B cell (primary cell): ENCODE measurements around the gene TAS2R14. TPM values are rescaled to one million over a fixed set of nuclear protein-coding genes. Genes with fewer than 3 reads are reported as not detected.

ENCODE experiments used
- ATAC-seq: fragments of 200-7000 bp; cut with Tn5 transposase; one replicate; pipeline ENCODE4 v1.10.0; 2021; ENCODE audit warnings: low read depth, mild to moderate bottlenecking, moderate number of reproducible peaks, moderate library complexity
- CTCF ChIA-PET: fragments of 350-600 bp; sonication (Branson Sonifier 250); formaldehyde crosslinking; loops from one replicate; lab custom pipeline; 2021; ENCODE audit warnings: antibody characterized with exemption, inconsistent platforms; lab: Charles Lee
- POLR2A ChIA-PET: fragments of 350-600 bp; sonication (Branson Sonifier 250); formaldehyde crosslinking; loops from one replicate; lab custom pipeline; 2021; ENCODE audit warnings: antibody characterized with exemption; lab: Charles Lee
- DNase-seq: peaks from one replicate; pipeline ENCODE4 v3.0.0; 2013
- H2AFZ ChIP-seq: 2 replicates; pipeline ENCODE4 v1.6.1; 2012; ENCODE audit warnings: mild to moderate bottlenecking, low read depth, low read length; ENCODE audit not compliant: insufficient read depth, poor library complexity, severe bottlenecking
- H3K27ac ChIP-seq, 2 donors: 1 replicate in 1 of 2; 2 replicates in 1 of 2; pipeline ENCODE4 v1.5.1; 2012 to 2013; ENCODE audit warnings: low read length in 2 of 2, mild to moderate bottlenecking in 2 of 2, moderate library complexity in 1 of 2
- H3K27me3 ChIP-seq, 4 experiments: fragments of 200-600 bp in 1 of 4; sonication (generic) in 1 of 4; replicated peaks in 1 of 4; 1 replicate in 2 of 4; 2 replicates in 2 of 4; pipeline versions ENCODE4 v1.6.1 to v1.7.0; 2013 to 2016; ENCODE audit warnings: low read length in 3 of 4, mild to moderate bottlenecking in 2 of 4, mixed read lengths in 1 of 4, moderate library complexity in 1 of 4; ENCODE audit not compliant: insufficient read depth in 4 of 4, control insufficient read depth in 3 of 4; ENCODE audit errors: control extremely low read depth in 1 of 4
- H3K36me3 ChIP-seq, 2 experiments: replicated peaks in 1 of 2; 1 replicate in 1 of 2; 2 replicates in 1 of 2; pipeline versions ENCODE4 v1.6.1 to v1.7.1; 2013; ENCODE audit warnings: low read length in 1 of 2; ENCODE audit not compliant: insufficient read depth in 2 of 2, control insufficient read depth in 1 of 2; ENCODE audit errors: control extremely low read depth in 1 of 2, extremely low read depth in 1 of 2
- H3K4me1 ChIP-seq, 2 donors: fragments of 200-600 bp in 1 of 2; sonication (generic) in 1 of 2; 1 replicate in 1 of 2; 2 replicates in 1 of 2; pipeline versions ENCODE4 v1.5.1 to v1.6.1; 2013 to 2017; ENCODE audit warnings: low read length in 2 of 2; ENCODE audit not compliant: control insufficient read depth in 2 of 2, insufficient read depth in 2 of 2
- H3K4me2 ChIP-seq: replicated peaks from 2 replicates; pipeline ENCODE3; 2012; ENCODE audit warnings: mild to moderate bottlenecking, low read depth, low read length; ENCODE audit not compliant: poor library complexity, severe bottlenecking
- H3K4me3 ChIP-seq, 5 experiments: fragments of 200-600 bp in 1 of 5; sonication (generic) in 1 of 5; 1 replicate in 3 of 5; 2 replicates in 2 of 5; pipeline versions ENCODE4 v1.5.1 to v1.7.0; 2011 to 2016; ENCODE audit warnings: low read length in 4 of 5, mild to moderate bottlenecking in 4 of 5, low read depth in 2 of 5, control low read depth in 1 of 5, moderate library complexity in 1 of 5; ENCODE audit not compliant: insufficient read depth in 1 of 5; ENCODE audit errors: control extremely low read depth in 1 of 5, extremely low read depth in 1 of 5
- H3K79me2 ChIP-seq: fragments of 200-600 bp; sonication (generic); one replicate; pipeline ENCODE4 v1.6.0; 2016; ENCODE audit warnings: low read length; ENCODE audit not compliant: control insufficient read depth, insufficient read depth
- H3K9ac ChIP-seq: fragments of 200-600 bp; sonication (generic); 2 replicates; pipeline ENCODE4 v1.6.1; 2017; ENCODE audit warnings: mild to moderate bottlenecking, low read length, moderate library complexity
- H3K9me3 ChIP-seq, 3 donors: one replicate each; pipeline versions ENCODE4 v1.6.1 to v1.7.1; 2013; ENCODE audit warnings: low read length in 2 of 3; ENCODE audit not compliant: control insufficient read depth in 2 of 3, insufficient read depth in 1 of 3; ENCODE audit errors: control extremely low read depth in 1 of 3
- H4K20me1 ChIP-seq: 2 replicates; pipeline ENCODE4 v1.6.0; 2012; ENCODE audit warnings: mild to moderate bottlenecking, low read length; ENCODE audit not compliant: insufficient read depth, control insufficient read depth, poor library complexity, severe bottlenecking
- H3K27ac Mint-ChIP-seq: one replicate; pipeline ENCODE4 v1.8.0; 2021; ENCODE audit warnings: mixed read lengths
- H3K27me3 Mint-ChIP-seq: one replicate; pipeline ENCODE4 v1.8.0; 2021; ENCODE audit warnings: mixed read lengths
- H3K4me1 Mint-ChIP-seq: one replicate; pipeline ENCODE4 v1.8.0; 2021; ENCODE audit warnings: mixed read lengths
- H3K4me3 Mint-ChIP-seq: one replicate; pipeline ENCODE4 v1.8.0; 2021; ENCODE audit warnings: mixed read lengths
- H3K9me3 Mint-ChIP-seq: one replicate; pipeline ENCODE4 v1.8.0; 2022; ENCODE audit warnings: mixed read lengths; ENCODE audit not compliant: insufficient read depth
- EZH2 ChIP-seq: IDR thresholded peaks from 2 replicates; pipeline ENCODE4 v1.6.1; 2012; ENCODE audit warnings: borderline replicate concordance, low read depth, mild to moderate bottlenecking, moderate library complexity, low read length; ENCODE audit not compliant: insufficient read depth, poor library complexity, severe bottlenecking
- WGBS: methylation state at CpG from one replicate; pipeline ENCODE4 v1.1.5; 2013; ENCODE audit warnings: missing lambda C conversion rate; ENCODE audit not compliant: insufficient coverage; 5-methylcytosine and 5-hydroxymethylcytosine counted together
- intact Hi-C: fragments of 100-400 bp; cut with micrococcal nuclease; formaldehyde crosslinking; loops from one replicate; pipeline ENCODE4 v1.10.0; 2022
- polyA plus RNA-seq: library from polyadenylated mRNA; depleted of rRNA; stranded (reverse); fragments of >200 nt; gene quantifications from 2 replicates; pipeline ENCODE4 v1.2.3, GENCODE V29; 2012
- total RNA-seq, 2 donors: library from RNA; stranded (reverse); fragments of 120-200 nt in 1 of 2; gene quantifications; 1 replicate in 1 of 2; 2 replicates in 1 of 2; pipeline versions ENCODE4 v1.2.3 to v1.2.4, GENCODE V29; 2013 to 2022
- TF ChIP-seq, protein P1 (sequence below): fragments of 200-600 bp; IDR thresholded peaks from one replicate; pipeline ENCODE4 v1.8.0; 2022; ENCODE audit warnings: antibody characterized with exemption, mild to moderate bottlenecking

TAS2R14 gene
- total and polyA plus RNA-seq, 2 donors (not counting 1 experiment from before 2014, with no cell fraction given): 2.8 to 3.4 TPM

DNA sequence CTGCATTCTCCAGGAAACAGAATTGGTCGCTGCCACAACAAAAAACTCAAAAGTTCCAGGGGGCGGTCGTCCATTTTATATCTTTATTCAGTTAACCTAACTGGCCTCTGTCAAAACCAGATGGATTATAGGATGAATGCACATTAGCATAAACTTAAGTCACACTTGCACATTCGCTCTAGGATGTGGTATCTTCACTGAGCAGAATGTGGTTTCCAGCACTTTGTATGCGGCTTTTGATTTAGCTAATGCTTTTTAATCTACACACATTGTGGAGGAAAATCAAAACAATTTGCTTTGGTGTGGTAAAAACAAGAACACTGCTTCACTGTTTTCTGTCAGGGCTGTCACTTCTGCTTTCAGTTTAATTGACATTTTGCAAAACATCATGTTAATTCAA lies 43.2 kb upstream of the TAS2R14 start:
- no peaks in the 10 kb centered on the region for H3K36me3 ChIP-seq
- DNase-seq (no peak), ATAC-seq (no peak)
- POLR2A ChIA-PET: no interaction called here
- 92% methylated on average over 2 of the region's 5 CpGs for WGBS
- Mint-ChIP-seq H3K27me3 (no peaks in the 10 kb centered on the region), H3K4me3 (no peak overlapping the region), H3K9me3 (no peaks in the 10 kb centered on the region), H3K27ac (no peak overlapping the region), H3K4me1 (peaks cover 3% of the 10 kb centered on the region)
- CTCF ChIA-PET: no interaction called here
- TF ChIP-seq, protein P1, sequence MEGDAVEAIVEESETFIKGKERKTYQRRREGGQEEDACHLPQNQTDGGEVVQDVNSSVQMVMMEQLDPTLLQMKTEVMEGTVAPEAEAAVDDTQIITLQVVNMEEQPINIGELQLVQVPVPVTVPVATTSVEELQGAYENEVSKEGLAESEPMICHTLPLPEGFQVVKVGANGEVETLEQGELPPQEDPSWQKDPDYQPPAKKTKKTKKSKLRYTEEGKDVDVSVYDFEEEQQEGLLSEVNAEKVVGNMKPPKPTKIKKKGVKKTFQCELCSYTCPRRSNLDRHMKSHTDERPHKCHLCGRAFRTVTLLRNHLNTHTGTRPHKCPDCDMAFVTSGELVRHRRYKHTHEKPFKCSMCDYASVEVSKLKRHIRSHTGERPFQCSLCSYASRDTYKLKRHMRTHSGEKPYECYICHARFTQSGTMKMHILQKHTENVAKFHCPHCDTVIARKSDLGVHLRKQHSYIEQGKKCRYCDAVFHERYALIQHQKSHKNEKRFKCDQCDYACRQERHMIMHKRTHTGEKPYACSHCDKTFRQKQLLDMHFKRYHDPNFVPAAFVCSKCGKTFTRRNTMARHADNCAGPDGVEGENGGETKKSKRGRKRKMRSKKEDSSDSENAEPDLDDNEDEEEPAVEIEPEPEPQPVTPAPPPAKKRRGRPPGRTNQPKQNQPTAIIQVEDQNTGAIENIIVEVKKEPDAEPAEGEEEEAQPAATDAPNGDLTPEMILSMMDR: no peak
- no peak for TF ChIP-seq EZH2
- no peak overlapping the region for H3K27ac ChIP-seq
- H3K4me1 ChIP-seq: no peaks in the 10 kb centered on the region
- H3K9me3 ChIP-seq: no peaks in the 10 kb centered on the region
- no peak overlapping the region for H3K9ac ChIP-seq
- intact Hi-C loops: no loop called here
- no peaks in the 10 kb centered on the region for H4K20me1 ChIP-seq
- no peak overlapping the region for H3K4me2 ChIP-seq
- H3K79me2 ChIP-seq: no peaks in the 10 kb centered on the region
- H3K27me3 ChIP-seq: no peaks in the 10 kb centered on the region
- H3K4me3 ChIP-seq: no peak overlapping the region
- H2AFZ ChIP-seq: no peak overlapping the region

DNA sequence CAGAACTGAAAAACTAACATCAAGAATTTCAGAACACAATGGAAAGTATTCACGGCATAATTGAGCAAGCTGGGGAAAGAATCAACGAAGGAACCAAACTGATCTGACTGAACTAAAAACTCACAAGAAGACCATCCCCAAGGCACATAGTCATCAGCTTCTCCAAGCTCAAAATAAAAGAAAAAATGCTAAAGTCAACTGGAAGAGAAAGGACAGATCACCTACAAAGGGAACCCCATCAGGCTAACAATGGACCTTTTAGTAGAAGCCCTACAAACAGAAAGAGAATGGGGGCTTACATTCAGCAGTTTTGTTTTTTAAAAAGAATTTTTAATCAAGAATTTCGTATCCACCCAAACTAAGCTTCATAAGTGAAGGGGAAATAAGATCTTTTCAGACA lies 35.9 kb upstream of the TAS2R14 start:
- Histone ChIP-seq H3K4me3 (no peak overlapping the region), H3K9me3 (no peaks in the 10 kb centered on the region), H3K4me1 (no peaks in the 10 kb centered on the region), H2AFZ (no peak overlapping the region), H4K20me1 (peaks cover 4% of the 10 kb centered on the region), H3K4me2 (no peak overlapping the region), H3K36me3 (peaks cover 0 to 2% of the 10 kb centered on the region in 2 experiments), H3K9ac (no peak overlapping the region), H3K79me2 (no peaks in the 10 kb centered on the region), H3K27ac (no peak overlapping the region), H3K27me3 (no peaks in the 10 kb centered on the region)
- Mint-ChIP-seq H3K27ac (no peak overlapping the region), H3K27me3 (no peaks in the 10 kb centered on the region), H3K4me1 (no peaks in the 10 kb centered on the region), H3K4me3 (no peak overlapping the region), H3K9me3 (no peaks in the 10 kb centered on the region)
- TF ChIP-seq, protein P1: no peak
- TF ChIP-seq EZH2: no peak
- POLR2A ChIA-PET: no interaction called here
- CTCF ChIA-PET: no interaction called here
- intact Hi-C loops: no loop called here
- no peak for DNase-seq
- 90% methylated on average over 2 of the region's 3 CpGs for WGBS
- ATAC-seq: no peak
